ENCODE measurements around the gene CHST5.
"Not testable (repeated sequence)": the region's sequence is repeated elsewhere in the genome, so short reads cannot be mapped to it uniquely, and the experiment has no call there.

CHST5 gene

DNA sequence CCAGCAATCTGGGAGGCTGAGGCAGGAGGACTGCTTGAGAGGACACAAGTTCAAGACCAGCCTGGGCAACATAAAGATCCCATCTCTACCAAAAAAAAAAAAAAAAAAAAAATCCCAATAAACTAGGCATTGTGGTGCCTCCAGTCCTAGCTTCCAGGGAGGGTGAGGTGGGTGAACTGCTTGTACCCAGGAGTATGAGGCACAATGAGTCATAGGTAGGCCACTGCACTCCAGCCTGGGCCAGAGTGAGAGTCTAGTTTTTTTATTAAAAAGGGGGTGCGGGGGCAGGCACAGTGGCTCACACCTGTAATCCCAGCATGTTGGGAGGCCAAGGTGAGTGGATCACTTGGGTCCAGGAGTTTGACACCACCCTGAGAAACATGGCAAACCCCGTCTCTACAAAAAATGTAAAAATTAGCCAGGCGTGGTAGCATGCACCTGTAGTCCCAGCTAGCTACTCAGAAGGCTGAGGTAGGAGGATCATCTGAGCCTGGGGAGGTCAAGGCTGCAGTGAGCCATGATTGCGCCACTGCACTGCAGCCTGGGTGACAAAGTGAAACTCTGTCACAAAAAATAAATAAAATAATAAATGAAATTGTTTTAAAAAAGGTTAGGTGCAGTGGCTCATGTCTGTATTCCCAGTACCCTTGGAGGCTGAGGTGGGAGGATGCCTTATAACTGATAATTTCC, 32.8 kb downstream of the CHST5 start:
- DNase-seq: no peak

DNA sequence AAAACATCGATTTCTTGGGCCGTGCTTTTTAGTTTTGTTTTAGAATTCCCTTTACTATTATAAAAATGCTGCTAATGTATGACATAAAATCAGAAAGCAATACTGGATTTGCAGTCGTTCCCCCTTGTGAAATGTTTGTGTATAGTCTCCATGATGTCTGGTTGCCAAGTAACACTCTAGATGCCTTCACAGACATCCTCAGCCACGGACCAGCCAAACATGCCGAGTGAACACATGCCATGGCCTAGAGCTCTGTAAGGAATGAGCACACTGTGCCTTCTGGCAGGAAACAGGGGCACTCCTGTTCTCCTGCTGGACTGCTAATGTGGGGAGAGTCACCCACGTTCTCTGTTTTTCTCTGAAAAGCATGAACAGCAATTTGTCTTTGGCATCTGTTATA, 34.1 kb downstream of the CHST5 start:
- not testable (repeated sequence) for DNase-seq

- DNase-seq: no peak
Measured at GRCh38 chr16:75501359-75501758, 34.5 kb downstream of the CHST5 start.

DNA sequence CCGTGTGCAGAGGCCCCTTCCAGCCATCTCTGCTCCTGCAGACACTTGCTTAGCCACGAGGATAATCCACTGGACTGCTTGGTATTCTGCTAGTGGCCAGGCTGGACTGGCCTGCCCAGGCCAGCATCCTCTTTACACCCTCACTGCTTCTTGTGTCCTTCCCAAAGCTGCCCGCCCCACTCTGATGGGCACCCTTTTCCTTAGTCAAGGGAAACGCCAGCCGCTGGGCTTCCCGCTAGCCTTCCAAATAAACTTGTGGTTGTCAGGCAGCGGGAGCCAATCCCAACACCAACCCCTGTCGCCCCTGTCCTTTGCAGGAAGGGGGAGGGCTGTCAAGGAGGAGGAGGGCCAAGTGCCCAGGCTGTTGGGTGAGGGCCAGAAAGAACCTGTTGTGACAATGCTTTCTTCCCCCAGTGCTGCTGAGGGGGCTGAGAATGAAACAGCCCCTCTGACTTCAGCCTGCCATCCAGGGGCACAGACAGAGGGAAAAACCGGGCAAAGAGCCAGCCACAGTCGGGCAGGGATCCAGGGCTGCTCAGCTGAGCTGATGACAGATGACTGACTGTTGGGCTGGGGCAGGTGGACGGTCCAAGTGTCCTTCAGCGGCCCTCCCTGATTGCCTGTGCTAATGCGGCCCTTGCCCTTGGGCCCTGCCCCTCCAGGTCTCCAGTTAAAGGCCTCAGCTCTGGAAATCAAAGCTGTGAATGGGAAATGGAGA, 37.1 kb downstream of the CHST5 start:
- DNase-seq: peak; percentile 48

- DNase-seq: peak; percentile 7
Measured at GRCh38 chr16:75497558-75497957, 38.4 kb downstream of the CHST5 start.

- DNase-seq: no peak
Measured at GRCh38 chr16:75495076-75495674, 40.7 kb downstream of the CHST5 start, which contains the start of gene CHST6. Gene CHST6, minus strand, starts transcription at chr16:75495441. Its CDS starts 15,613 bp downstream, at chr16:75479828.

GRCh38 chr16:75494661-75495075, 41.2 kb downstream of the CHST5 start:
- DNase-seq: no peak

DNA sequence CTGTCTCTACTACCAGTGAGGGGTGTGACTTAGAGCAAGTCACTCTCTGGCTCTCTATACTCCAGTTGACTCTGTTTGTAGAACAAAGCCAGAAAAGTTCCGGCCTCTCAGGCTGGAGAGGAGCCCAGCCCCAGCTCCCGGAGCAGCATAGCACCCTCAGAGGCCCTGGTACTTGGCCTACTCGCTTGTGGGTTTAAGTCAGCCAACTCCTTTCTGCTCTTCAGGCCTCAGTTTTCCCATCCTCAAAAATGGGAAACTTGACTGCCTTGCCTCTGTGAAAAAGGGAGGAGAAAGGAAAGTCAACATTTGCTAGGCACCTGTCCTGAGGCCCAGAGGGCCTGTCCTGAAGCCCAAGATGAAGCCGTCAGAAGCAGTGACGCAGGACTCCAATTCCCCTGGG, 41.7 kb downstream of the CHST5 start:
- DNase-seq: no peak

GRCh38 chr16:75491876-75492275, 44.0 kb downstream of the CHST5 start:
- DNase-seq: peak; percentile 13

DNA sequence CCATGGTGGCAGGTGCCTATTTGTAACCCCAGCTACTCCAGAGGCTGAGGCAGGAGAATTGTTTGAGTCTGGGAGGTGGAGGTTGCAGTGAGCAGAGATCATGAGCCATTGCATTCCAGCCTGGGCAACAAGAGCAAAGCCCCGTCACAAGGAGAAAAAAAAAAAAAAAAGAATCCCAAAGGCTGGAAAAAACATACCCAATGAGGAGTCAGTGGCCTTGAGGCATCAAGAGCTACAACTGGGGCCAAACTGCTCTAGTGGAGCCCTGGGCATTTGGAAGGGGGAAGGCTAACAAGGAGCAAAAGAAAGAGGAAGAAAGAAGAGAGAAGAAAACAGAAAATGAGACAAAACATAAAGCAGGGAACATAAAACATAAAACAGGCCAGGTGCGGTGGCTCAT, 47.6 kb downstream of the CHST5 start:
- no peak for DNase-seq

GRCh38 chr16:75486676-75487313, 49.1 kb downstream of the CHST5 start:
- DNase-seq: no peak

- peak; percentile 4 for DNase-seq
Measured at GRCh38 chr16:75486014-75486675, 49.8 kb downstream of the CHST5 start.

DNA sequence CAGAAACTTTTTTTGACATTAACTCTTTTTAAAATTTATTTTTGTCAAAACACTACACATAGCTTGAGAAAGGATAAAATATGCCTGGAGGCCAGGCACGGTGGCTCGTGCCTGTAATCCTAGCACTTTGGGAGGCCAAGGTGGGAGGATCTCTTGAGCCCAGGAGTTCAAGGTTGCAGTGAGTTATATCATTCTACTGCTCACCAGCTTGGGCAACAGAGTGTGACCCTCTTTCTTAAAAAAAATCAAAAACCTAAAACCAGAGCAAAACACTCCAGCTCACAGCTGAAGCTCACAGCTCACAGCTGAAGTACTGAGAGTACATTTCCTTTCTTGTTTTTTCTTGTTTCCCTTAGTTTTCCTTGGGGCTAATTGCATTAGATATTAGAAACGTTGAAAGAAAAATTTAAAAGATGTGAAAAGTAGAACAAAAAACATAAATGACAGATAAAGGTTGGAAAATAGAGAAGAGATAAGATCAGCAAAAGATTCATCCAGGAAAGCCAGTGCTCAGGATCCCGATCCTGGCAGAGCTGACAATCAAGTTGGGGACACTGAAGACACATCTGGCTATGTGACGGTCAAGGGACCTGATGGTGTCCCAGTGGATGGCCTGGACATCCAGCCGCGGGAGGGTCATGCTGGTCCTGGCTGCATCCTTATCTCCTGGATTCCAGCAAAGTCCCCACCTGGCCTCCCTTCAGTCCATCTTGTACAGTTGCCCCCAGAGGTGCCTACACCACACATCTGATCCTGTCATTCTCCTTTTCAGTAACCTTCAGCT, 50.5 kb downstream of the CHST5 start:
- DNase-seq: no peak

- no peak for DNase-seq
Measured at GRCh38 chr16:75483222-75483621, 52.7 kb downstream of the CHST5 start.

DNA sequence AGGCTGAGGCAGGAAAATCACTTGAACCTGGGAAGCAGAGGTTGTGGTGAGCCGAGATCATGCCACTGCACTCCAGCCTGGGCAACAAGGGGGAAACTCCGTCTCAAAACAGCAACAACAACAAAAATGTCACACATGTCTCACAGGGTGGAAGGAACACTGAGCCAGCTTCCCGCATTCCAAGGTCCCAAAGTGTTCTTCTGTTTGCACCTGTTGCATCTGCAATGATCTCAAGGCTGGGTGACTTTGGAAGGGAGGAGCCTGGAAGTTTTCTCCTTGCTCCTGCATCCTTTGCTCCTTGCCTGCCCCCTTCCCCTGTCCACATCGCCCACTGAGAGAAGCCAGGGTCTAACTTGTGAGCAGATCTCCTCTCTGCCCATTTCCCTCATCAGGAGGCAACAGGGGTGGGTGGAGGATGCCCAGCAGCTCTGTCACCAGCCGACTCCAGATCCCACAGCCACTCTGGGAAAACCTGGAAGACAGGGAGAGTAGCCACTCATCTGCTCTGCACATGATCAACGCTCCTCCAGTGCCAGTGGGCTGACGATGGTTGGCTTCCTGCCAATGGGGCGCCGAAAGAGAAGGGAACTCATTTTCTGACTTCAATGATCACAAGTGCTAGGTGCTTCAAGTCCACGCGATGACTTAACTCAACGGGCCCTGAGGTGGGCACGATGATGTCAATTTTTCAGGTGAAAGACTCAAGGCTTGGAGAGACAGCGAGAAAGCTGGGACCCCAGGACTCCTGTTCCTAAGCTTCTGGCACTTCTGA, 53.3 kb downstream of the CHST5 start:
- no peak for DNase-seq

- DNase-seq: no peak
Measured at GRCh38 chr16:75481475-75481874, 54.4 kb downstream of the CHST5 start.

DNA sequence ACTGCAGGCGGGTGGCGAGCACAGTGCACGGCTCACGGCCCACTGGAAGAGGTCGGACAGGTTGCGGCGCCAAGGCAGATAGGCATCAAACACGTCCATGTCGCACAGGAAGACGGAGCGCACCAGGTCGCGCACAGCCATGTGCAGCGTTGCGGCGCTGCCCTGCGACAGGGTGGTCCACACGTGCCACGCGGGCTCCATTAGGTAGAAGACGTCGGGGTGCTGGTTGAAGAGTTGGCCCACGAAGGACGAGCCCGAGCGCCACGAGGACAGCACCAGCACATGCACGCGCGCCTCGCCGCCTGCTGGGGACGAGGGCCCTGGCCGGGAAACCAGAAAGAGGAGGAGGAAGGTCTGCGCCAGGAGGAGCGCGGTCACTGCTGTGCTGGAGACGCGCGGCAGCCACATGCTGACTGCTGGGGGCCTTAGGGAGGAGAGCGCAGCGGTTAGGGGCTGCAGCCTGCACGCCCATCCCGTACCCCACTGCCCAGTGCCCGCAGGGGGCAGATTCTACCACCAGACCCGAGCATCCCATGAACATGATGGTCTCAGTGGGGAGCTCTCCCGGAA, 56.4 kb downstream of the CHST5 start:
- no peak for DNase-seq

Data from NCI-H1694 (cell line).